GM18499 (cell line): ENCODE measurements around the gene PTBP3.
"Not testable (repeated sequence)": the region's sequence is repeated elsewhere in the genome, so short reads cannot be mapped to it uniquely, and the experiment has no call there.

Experiments used
- ATAC-seq: cut with Tn5 transposase; IDR thresholded peaks from one replicate; pipeline ENCODE4 v1.9.1; 2021; ENCODE audit warnings: moderate number of reproducible peaks; ENCODE audit not compliant: insufficient read depth, unreplicated experiment

Gene PTBP3

GRCh38 chr9:112279501-112279900, 53.9 kb downstream of the PTBP3 start:
- no peak for ATAC-seq

GRCh38 chr9:112278152-112278551, 55.3 kb downstream of the PTBP3 start:
- ATAC-seq = no peak

- no peak for ATAC-seq
These were observed 58.8 kb downstream of the PTBP3 start for GRCh38 chr9:112274600-112274999.

- ATAC-seq = no peak
These were observed 59.5 kb downstream of the PTBP3 start for GRCh38 chr9:112273876-112274275.

- ATAC-seq = no peak
These were observed 61.8 kb downstream of the PTBP3 start for GRCh38 chr9:112271466-112272098.

GRCh38 chr9:112268413-112268812, 65.0 kb downstream of the PTBP3 start:
- ATAC-seq = no peak

- ATAC-seq = not testable (repeated sequence)
These were observed 66.3 kb downstream of the PTBP3 start for GRCh38 chr9:112267086-112267485.

- ATAC-seq = no peak
These were observed 68.0 kb downstream of the PTBP3 start for GRCh38 chr9:112265391-112265790.

- ATAC-seq = no peak
These were observed 70.8 kb downstream of the PTBP3 start for GRCh38 chr9:112262577-112262976.

GRCh38 chr9:112261133-112261532, 72.3 kb downstream of the PTBP3 start:
- no peak for ATAC-seq

- no peak for ATAC-seq
These were observed 75.3 kb downstream of the PTBP3 start for GRCh38 chr9:112258106-112258505.

- no peak for ATAC-seq
These were observed 81.2 kb downstream of the PTBP3 start for GRCh38 chr9:112252194-112252593.

- ATAC-seq = peak; percentile 79
These were observed 84.1 kb downstream of the PTBP3 start for GRCh38 chr9:112249277-112249676.

- ATAC-seq = no peak
These were observed 84.7 kb downstream of the PTBP3 start for GRCh38 chr9:112248722-112249121.

GRCh38 chr9:112247090-112247489, 86.3 kb downstream of the PTBP3 start:
- no peak for ATAC-seq

- no peak for ATAC-seq
These were observed 88.3 kb downstream of the PTBP3 start for GRCh38 chr9:112245126-112245525.

GRCh38 chr9:112242147-112242804, 91.1 kb downstream of the PTBP3 start:
- ATAC-seq = no peak

- no peak for ATAC-seq
These were observed 91.9 kb downstream of the PTBP3 start for GRCh38 chr9:112241491-112241890.

- no peak for ATAC-seq
These were observed 93.7 kb downstream of the PTBP3 start for GRCh38 chr9:112239708-112240107.

- no peak for ATAC-seq
These were observed 94.1 kb downstream of the PTBP3 start for GRCh38 chr9:112239284-112239683.

GRCh38 chr9:112234779-112235178, 98.6 kb downstream of the PTBP3 start:
- no peak for ATAC-seq

GRCh38 chr9:112233769-112234168, 99.7 kb downstream of the PTBP3 start:
- ATAC-seq = no peak
